EL (cell line): ENCODE results near the gene RIMBP3B.
"Not testable (repeated sequence)": the region's sequence is repeated elsewhere in the genome, so short reads cannot be mapped to it uniquely, and the experiment has no call there.

Experiments
- DNase-seq: peaks from one replicate; pipeline ENCODE4 v3.0.0-alpha.2; 2016

RIMBP3B gene, protein sequence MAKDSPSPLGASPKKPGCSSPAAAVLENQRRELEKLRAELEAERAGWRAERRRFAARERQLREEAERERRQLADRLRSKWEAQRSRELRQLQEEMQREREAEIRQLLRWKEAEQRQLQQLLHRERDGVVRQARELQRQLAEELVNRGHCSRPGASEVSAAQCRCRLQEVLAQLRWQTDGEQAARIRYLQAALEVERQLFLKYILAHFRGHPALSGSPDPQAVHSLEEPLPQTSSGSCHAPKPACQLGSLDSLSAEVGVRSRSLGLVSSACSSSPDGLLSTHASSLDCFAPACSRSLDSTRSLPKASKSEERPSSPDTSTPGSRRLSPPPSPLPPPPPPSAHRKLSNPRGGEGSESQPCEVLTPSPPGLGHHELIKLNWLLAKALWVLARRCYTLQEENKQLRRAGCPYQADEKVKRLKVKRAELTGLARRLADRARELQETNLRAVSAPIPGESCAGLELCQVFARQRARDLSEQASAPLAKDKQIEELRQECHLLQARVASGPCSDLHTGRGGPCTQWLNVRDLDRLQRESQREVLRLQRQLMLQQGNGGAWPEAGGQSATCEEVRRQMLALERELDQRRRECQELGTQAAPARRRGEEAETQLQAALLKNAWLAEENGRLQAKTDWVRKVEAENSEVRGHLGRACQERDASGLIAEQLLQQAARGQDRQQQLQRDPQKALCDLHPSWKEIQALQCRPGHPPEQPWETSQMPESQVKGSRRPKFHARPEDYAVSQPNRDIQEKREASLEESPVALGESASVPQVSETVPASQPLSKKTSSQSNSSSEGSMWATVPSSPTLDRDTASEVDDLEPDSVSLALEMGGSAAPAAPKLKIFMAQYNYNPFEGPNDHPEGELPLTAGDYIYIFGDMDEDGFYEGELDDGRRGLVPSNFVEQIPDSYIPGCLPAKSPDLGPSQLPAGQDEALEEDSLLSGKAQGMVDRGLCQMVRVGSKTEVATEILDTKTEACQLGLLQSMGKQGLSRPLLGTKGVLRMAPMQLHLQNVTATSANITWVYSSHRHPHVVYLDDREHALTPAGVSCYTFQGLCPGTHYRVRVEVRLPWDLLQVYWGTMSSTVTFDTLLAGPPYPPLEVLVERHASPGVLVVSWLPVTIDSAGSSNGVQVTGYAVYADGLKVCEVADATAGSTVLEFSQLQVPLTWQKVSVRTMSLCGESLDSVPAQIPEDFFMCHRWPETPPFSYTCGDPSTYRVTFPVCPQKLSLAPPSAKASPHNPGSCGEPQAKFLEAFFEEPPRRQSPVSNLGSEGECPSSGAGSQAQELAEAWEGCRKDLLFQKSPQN (N-terminal part only)

DNA sequence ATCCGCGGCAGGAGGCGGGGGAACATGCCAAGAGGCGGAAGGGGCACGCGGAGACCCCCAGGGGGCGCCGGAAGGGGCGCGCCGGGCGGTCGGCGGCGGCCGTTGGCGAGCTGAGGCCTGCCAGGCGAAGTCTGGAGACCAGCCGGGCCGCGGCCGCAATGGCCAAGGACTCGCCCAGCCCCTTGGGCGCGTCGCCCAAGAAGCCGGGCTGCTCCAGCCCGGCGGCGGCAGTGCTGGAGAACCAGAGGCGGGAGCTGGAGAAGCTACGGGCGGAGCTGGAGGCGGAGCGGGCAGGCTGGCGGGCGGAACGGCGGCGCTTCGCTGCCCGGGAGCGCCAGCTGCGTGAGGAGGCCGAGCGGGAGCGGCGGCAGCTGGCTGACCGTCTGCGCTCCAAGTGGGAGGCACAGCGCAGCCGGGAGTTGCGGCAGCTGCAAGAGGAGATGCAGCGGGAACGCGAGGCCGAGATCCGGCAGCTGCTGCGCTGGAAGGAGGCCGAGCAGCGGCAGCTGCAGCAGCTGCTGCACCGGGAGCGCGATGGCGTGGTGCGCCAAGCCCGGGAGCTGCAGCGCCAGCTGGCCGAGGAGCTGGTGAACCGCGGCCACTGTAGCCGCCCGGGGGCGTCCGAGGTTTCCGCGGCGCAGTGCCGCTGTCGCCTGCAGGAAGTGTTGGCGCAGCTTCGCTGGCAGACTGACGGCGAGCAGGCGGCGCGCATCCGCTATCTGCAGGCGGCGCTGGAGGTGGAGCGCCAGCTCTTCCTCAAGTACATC is at the start of gene RIMBP3B:
TSS of gene RIMBP3B (plus strand) at position 51 of the 767 bp plus-strand sequence. CDS start at position 159, 108 bp downstream.
- not testable (repeated sequence) for DNase-seq

DNA sequence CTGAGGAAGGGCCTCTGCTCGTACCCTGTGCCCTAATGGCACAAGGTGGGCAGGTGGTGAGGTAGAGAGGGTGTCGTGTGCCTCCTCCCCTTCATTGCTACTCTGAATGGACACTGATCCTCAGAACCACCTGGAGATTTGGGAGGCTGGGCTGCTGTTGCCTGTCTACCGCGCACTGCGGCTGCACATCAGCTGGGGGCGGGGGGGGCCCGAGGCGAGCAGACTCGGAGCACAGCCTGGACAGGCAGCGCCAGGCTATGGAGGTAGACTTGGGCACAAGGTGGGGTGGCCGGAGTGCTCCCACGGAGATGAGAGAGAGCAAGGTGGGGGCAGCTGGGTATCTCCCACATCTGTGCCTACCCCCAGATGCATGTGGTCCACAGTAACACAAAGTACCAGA is 26.0 kb upstream of the RIMBP3B start:
- DNase-seq: not testable (repeated sequence)

DNA sequence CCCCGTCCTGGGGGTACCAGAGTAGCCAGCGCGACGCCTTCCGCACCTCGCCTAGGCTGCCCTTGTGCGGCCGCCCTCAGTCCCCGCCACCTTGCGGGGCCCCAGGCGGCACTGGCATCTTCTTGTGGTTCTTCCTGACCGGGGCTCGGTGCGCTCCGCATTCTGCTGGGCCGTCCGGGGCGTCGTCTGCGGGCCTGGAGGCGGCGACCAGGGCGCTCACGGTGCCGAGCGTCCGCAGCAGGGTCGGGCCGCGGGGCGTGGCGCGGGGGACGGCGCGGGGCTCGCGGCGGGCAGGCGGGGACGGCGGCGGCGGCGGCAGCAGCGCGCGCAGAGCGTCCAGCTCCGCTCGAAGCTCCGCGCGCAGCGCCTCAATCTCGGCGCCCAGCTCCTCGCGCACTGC is 23.0 kb upstream of the RIMBP3B start:
- not testable (repeated sequence) for DNase-seq

DNA sequence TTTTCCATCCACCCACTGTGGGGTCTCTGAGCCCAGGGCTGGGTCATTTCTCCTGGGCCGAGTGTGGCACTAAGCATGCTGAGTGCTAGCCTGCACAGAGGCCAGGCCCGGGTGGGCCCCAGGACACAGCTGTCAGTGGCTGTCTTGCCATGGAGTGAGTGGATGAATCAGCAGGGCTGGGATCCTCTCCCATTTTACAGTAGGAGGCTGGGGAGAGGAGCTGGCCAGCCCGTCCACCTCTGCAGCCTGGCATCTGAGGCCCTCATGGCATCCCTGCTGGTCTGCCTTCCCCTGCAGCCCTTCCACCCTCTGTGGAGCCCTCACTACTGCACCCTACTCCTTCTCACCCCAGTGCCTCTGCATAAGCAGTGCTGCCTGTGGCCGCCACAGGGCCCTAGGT is 21.1 kb upstream of the RIMBP3B start:
- not testable (repeated sequence) for DNase-seq

DNA sequence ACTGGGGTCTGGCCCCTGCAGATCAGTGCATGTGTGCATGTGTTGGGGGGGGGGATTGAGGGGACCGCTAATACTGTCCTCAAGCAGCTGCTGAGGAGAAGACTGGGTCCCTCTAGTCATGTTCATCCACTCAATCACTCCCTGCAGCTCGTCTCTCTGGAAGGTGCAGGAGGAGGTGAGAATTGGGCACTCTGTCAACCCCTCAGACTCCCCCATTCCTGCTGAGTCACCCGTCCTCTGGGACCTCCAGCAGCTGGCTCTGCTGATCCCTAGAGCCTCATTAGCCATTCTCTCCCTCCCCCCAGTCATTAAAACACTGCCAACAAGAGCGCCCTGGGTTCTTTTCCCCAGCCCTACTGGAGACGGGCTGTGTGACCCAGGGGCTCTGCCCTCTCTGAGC is 20.5 kb upstream of the RIMBP3B start:
- not testable (repeated sequence) for DNase-seq

DNA sequence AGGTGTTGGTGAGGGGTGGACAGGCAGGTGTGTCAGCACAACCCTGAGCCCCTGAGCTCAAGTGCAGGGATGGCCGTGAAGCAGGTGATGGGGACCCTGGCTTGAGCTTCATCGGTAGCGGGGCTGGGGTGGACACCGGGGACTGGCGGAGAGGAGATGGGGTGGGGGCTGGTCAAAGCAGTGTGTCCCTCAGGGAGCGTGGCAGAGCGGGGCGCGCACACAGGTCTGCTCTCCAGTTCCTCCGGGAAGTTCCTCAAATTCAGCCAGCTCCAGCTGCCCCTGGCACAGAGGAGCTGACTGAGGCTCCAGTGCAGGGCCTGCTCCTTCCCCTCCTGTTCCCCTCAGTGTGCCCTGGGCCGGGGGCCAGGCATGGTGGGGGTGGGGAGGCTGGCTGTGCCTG is 19.7 kb upstream of the RIMBP3B start:
- not testable (repeated sequence) for DNase-seq

DNA sequence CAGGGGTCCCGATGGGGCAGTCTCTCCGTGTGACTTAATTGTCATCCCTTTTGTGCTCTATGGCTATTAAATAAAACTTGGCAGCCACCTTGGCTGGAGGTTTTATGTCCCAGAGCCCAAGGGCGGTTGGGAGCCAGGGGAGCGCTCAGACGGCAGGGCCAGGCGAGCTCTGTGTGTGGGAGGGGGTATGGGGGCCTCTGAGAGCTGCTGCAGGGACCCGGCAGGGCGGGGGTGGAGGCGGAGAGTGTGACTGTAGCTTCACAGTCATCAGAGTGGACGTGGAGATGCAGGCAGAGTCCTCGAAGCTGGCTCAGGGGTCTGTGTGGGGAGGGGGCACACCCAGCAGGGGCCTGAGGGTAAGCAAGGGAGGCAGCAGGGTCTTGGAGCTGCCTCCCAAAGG is 19.2 kb upstream of the RIMBP3B start:
- not testable (repeated sequence) for DNase-seq

DNA sequence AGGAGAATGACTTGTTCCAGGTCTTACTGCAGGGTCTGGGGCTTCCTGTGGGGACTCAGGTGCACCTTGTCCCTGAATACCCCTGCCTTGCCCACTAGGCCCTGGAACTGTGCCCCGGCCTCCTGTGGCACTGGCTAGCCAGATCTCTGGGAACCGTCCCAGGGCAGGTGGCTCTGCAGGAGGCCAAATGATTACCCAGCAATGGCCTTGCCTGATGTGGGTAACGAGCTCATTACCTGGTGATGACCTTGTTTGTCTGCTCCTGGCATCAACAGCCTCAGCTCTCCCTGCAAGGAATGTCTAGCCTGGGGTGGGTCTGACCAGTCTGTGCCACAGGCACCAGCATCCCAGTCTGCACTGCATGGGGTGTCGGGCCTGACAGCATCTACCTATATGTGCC is 18.2 kb upstream of the RIMBP3B start:
- DNase-seq: not testable (repeated sequence)

DNA sequence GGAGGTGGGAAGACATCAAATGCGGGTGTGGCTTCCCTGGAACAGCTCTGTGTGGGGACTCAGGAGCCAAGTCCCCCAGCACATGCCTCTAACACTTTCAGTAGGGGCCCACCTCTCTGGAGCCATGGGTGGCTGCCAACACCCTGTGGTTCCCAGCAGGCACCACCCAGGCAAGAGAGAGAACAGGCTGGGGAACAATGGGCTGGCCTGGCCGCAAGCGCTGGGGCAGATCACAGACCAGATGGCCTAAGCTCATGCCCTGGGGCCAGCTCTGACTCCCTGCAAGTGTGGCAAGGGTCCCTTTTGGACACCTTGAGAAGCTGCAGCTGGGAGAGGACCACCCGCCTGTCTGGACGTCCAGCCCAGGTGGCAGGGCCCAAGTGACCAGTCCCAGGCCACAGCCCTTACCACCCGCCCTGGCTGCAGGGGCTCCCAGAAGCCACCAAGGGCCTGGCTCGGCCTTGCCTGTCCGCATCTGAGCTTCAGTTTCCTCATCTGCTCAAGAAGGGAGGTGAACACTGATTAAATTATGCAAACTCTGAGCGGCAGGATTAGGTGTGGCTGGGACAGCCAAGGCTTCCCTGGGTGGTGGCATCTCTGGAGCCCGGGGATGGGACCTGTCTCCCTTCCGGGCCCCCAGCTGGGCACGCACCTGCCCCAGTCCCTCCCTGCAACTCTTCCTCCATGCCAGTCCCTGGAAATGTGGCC is 14.8 kb upstream of the RIMBP3B start:
- not testable (repeated sequence) for DNase-seq

DNA sequence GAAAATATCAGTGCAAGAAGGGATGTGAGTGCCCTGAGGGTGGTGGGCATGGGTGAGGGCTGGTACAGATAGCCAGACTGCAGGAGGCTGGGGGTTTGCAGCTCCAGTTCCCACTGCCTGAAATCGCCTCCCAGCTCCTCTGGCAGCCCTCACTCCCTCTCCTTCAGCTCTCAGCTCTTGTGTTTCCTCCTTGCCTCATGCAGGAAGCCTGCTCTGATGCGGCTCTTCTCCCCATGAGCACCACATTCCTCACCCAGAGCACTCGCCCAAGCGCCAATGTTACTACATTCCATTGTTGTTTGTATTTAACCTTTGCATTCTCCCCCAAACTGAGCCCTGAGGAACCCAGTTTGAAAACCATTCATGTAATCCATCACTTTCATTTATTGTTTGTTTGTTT is 7.7 kb upstream of the RIMBP3B start:
- DNase-seq: not testable (repeated sequence)

DNA sequence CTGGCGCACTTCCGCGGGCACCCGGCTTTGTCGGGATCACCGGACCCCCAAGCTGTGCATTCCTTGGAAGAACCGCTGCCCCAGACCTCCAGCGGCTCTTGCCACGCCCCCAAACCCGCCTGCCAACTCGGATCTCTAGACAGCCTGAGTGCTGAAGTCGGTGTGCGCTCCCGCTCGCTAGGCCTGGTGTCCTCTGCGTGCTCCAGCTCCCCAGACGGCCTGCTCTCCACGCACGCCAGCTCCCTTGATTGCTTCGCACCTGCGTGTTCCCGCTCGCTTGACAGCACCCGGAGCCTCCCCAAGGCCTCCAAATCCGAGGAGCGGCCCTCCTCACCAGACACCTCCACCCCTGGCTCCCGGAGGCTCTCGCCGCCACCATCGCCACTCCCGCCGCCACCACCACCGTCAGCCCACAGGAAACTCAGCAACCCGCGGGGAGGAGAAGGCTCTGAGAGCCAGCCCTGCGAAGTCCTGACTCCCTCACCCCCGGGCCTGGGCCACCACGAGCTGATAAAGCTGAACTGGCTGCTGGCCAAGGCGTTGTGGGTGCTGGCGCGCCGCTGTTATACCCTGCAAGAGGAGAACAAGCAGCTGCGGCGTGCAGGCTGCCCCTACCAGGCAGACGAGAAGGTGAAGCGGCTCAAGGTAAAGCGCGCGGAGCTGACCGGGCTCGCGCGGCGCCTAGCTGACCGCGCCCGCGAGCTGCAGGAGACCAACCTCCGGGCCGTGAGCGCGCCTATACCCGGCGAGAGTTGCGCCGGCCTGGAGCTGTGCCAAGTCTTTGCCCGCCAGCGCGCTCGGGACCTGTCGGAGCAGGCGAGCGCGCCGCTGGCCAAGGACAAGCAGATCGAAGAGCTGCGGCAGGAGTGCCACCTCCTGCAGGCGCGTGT is 1.2 kb downstream of the RIMBP3B start:
- DNase-seq: not testable (repeated sequence)

DNA sequence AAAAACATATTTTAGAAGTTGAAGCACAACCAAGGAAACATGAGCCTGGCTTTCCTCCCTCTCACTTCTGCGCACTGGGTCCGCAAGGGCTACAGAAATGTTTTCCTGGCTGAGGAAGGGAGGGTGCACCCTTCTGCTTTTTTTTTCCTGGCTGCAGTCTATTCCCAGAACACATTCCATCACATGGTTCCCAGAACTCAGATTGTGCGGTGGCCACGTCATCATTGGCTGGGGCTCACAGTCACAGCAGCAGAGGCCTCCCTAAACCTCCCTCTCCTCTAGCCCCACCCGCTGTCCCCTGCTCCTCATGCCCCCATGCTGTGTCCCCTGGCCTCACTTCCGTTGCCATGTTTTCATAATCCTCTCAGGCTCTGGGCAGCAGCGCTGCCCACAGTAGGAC is 5.9 kb downstream of the RIMBP3B start:
- not testable (repeated sequence) for DNase-seq

DNA sequence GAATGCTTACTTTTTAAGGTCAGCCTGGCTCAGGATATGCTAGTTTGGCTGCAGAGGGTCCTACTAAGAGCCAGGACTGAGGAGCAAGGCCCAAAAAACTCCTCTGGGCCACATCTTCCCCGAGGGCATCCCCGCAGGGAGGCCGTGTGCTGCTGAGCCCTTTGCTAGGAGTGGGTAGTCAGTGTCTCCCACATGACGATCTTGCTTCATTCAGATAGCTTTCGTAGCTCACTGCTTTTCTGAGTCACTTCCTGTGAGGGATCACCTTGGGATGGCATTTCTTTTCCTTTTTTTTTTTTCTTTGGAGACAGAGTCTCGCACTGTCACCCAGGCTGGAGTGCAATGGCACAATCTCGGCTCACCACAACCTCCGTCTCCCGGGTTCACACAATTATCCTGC is 6.5 kb downstream of the RIMBP3B start:
- DNase-seq: not testable (repeated sequence)

DNA sequence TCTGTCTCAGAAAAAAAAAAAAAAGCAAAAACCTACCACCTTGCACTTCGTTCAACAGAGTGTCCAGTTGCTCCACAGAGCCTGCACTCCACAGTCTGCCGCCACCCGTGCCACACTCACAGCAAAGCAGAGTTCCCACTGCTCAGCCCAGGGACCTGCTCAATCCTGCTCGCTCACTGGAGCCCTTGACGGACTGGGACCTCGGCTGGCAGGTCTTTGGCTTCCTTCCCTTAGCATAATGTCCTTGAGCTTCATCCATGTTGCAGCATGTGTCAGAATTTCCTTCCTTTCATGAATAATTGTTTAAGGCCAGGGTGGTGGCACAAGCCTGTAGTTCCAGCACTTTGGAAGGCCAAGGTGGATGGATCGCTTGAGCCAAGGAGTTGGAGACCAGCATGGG is 11.1 kb downstream of the RIMBP3B start:
- not testable (repeated sequence) for DNase-seq

DNA sequence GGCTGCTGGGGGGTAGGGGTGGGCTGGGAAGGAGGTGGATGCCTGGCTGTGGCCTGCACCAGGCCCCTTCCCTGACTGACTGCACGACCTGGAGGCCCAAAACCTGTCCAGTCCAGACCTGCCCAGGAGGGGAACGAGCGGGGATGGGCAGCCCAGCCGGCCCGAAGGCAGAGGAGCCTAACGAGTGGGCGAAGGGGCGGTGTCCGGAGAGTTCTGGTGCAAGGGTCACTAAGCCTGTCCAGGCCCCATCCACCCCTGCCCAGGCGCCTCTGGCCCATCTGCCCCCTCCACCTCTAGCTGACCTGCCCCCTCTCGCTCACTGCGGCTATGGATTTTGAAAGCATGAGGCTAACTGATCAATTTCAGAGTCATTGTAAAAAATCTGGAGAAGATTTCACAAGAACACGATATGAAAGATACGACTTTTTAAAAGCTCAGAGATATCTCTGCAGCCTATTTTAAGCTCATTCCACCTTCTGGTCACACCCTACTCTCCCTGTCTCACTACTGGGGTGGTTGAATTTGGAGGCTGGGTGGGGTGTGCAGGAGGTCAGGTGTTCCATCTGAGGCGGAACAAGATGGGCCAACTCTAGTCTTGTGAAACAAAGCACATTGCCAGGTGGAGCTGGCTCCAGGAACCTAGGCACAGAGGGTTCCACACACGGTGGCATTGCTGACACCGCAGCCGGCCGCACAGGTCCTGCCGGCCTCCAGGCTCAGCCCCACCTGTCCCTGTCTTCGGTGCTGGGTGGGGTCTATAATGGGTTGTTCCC is 17.8 kb downstream of the RIMBP3B start:
- DNase-seq: not testable (repeated sequence)

DNA sequence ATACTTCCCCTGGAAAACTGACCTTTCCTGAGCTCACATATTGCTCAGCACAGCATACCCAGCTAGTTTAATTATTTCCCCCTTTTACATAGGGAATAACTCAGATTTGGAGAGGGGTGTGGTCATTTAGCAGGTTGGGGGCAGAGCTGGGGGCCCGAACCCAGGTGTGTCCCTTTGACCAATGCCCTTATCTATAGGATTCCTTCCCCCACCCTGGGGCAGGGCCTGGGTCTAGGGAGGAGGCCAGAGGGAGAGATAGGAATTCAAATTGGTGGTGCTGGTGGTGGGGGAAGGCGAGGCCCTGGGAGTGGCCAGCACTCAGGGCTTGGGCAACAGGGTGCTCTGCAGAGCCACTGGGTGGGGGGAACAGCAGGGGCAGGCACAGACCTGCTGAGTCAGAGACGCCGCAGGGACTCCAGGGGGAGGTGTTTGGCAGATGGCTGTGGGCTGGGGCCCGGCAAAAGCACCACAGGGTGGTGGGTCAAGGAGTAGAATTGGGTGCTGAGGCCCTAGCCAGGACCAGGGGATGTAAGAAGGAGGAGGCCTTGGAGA is 19.3 kb downstream of the RIMBP3B start:
- DNase-seq: not testable (repeated sequence)

DNA sequence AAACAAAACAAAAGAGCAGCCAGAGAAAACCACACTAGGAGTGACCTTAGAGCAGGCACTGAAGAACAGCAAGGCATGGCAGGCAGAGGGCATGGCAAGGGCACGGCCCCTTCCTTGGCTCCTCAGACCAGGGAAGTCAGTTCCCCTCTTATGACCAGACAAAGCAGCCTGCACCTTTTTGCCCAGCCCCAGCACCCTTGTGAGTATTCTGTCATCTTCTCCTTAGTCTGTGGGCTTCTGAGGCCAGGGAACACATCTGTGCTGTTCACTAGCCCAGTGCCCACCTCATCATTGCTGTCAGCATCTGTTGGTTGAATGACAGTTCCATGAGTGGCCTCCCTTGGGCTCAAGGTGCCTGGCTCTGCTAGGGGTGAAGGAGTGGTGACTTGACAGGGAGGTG is 23.6 kb downstream of the RIMBP3B start:
- DNase-seq: not testable (repeated sequence)

DNA sequence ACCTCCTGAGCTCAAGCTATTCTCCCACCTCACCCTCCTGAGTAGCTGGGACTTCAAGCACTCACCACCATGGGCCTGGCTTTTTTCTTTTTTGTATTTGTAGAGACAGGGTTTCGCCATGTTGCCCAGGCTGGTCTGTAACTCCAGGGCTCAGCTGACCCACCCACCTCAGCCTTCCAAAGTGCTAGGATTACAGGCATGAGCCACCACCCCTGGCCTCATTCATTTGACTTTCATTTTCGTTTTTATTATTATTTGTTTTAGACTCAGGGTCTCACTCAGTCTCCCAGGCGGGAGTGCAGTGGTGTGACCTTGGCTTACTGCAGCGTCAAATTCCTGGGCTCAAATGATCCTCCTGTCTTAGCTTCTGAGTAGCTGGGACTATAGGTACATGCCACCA is 24.2 kb downstream of the RIMBP3B start:
- not testable (repeated sequence) for DNase-seq

DNA sequence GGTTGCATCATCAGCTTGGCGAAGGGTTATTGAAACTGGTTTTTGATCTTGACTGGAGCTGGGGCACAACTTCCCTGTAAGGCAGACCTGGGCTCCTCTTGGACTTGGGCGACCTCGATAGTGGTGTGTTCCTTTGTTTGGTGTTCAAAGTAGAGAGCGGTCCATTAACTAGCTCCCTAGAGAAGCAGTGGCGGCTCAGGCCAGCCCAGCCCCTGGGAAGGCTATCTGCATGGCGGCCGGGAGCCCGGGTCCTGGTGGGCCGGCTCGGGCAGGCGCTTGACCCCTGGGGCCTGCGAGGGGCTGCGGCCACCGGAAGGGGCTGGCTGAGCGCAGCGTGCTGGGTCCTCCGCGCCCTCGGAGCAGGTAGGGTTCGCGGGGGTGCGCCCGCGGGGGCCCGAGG is 32.8 kb downstream of the RIMBP3B start:
- not testable (repeated sequence) for DNase-seq
